ENCODE measurements around the gene TEX29.

The TEX29 gene

GRCh38 chr13:111319998-111320911, at the start of gene TEX29:
TSS of gene TEX29 (plus strand) at chr13:111320642. CDS start at chr13:111320891, 249 bp downstream.
- DNase-seq (ENCODE audit: low read depth in 3 of 3): no peak

GRCh38 chr13:111270765-111271698, 49.4 kb upstream of the TEX29 start:
- no peak for DNase-seq (ENCODE audit: low read depth in 3 of 3)

- DNase-seq (ENCODE audit: low read depth in 3 of 3): no peak
These were observed 48.3 kb upstream of the TEX29 start for GRCh38 chr13:111272117-111272516.

GRCh38 chr13:111275382-111275781, 45.1 kb upstream of the TEX29 start:
- DNase-seq (ENCODE audit: low read depth in 3 of 3): no peak

DNA sequence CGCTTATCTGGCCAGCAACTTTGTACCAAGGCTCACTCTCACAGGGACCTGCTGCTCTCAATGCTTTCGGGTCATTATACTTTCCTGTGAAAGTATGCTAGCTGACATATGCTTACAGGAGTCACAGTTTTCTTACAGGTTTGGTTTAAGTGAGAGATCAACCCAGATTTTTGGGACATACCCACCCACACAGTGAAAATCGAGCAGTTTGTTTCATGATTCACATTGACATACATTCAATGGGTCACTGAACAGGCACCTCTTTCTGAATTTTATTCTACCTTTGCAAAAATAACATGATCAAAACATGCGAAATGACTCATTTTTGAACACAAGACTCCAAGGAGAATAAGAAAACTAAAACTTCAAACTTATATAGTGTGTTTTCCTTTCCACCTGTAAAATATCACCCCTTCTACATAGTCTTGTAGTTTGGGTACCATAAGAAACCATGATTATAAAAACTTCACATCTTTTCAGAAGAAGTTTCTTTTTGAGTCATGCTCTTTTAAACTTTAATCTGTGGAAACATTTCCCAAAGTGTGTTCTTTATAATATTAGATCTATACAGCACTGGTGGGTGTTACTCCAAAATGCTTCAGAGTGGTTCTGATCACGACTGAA, 44.3 kb upstream of the TEX29 start:
- no peak for DNase-seq (ENCODE audit: low read depth in 3 of 3)

DNA sequence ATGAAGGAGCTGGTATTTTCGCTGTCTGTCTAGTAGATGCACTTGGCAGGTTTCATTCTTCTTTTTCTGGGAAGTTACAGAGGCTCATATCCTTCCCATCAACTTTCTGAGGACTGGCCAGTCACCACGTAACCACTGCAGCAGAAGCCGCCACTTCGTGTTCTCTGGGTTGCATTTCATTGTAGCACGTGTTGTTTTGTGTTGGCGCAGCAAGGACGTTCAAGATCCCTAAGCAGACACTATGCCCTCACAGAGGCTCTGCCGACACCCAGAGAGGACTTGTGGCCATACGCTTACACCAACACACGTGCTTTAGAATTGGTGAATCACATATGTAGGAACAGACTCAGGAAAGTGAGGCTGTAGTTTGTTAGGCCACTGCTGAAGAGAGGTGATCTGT, 42.2 kb upstream of the TEX29 start:
- DNase-seq (ENCODE audit: low read depth in 3 of 3): no peak

GRCh38 chr13:111278743-111279652, 41.4 kb upstream of the TEX29 start:
- no peak for DNase-seq (ENCODE audit: low read depth in 3 of 3)

DNA sequence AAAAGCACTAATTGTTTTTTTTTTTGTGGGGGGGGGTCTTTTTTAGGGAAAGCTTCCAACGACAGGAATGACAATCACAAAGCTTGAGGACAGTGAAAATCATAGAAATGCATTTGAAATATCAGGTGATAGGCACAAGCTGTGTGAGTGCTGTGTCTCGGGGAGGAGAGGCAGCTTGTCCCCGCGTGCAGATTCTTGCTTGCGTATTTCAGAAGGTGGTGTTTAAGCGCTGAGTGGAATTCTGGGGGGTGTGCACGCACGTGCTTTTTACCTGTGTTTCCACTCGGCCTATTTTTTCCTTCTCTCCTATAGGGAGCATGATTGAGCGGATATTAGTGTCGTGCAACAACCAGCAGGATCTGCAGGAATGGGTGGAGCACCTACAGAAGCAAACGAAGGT, 40.2 kb upstream of the TEX29 start:
- no peak for DNase-seq (ENCODE audit: low read depth in 3 of 3)

DNA sequence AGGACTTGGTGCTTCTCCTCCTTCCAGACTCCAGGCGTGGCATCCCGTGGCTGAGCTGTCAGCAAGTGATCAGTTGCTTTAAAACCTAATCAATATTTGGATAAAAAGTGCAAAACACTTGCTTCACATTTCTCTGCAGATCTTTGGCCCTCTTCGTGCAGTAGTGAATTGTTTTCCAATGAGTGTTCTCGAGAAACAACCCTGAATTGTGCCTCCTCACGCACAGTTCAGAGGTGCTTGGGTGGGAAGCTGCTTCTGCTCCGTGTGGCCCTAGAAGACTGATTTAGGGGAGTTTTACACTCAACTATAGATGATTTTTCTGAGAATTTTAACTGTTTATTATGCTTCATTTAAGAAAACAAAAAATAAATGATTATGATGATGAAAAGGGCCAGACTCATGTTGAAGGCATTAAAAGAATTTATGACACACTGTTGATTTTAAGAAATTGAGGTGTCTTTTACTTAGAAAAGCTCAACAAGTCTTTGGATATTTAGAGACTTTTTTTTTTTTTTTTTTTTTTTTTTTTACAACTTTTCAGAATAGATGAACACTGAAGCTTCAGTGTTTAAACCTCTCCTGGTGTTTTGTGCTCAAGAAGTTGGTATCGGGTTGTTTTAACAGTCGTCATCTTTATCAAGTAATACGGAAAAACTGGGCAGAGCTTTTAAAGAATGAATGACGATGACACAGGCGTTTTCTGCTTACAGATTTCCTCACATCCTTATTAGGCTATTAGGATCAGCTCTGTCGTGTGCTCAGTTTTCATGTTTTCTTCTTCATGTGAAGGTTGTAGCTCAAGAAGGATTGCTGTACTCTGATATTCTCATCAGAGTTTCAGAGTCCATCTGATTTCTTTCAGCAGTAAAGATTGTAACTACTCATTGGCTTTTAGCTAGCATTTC, 39.5 kb upstream of the TEX29 start:
- DNase-seq (ENCODE audit: low read depth in 3 of 3): no peak

GRCh38 chr13:111281751-111282311, 38.6 kb upstream of the TEX29 start:
- no peak for DNase-seq (ENCODE audit: low read depth in 3 of 3)

DNA sequence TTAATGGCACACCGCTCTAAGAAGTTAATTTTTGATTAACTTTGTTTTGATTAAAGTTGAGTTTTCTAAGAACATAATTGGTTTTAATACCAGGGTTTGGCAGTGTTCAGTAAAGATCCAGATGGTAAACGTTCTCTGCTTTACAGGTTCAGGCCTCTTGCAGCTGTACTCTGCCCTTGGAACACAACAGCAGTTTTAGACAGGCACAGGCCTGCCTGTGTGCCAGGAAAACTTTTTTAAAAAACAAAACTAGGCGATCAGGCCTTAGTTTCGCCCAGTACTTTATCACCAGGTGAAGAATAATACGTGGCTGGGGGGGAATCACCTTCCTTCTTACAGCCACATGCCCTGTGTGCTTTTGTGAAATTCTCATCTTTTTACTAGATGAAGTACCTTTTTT, 38.0 kb upstream of the TEX29 start:
- no peak for DNase-seq (ENCODE audit: low read depth in 3 of 3)

GRCh38 chr13:111282997-111283396, 37.4 kb upstream of the TEX29 start:
- DNase-seq (ENCODE audit: low read depth in 3 of 3): no peak

DNA sequence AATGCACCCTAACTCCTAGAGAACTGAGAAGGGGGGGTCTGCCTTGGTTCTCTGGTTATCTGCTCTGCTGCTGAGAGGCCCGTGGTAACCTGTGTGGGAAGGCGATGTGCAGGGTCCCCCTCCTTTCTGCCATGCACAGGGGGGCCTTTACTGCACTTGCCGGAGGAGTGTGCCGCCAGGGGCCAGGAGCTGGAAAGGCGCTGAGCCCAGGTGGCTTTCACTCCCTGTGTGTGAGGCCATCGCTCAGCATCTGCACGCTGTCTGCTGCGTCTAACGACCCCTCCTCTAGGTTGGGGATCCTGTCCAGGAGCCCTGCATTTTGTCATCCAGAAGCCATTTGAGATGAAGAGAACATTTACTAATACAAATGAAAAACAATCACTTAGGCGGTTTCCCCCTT, 37.0 kb upstream of the TEX29 start:
- no peak for DNase-seq (ENCODE audit: low read depth in 3 of 3)

GRCh38 chr13:111283991-111284390, 36.5 kb upstream of the TEX29 start:
- DNase-seq (ENCODE audit: low read depth in 3 of 3): no peak

DNA sequence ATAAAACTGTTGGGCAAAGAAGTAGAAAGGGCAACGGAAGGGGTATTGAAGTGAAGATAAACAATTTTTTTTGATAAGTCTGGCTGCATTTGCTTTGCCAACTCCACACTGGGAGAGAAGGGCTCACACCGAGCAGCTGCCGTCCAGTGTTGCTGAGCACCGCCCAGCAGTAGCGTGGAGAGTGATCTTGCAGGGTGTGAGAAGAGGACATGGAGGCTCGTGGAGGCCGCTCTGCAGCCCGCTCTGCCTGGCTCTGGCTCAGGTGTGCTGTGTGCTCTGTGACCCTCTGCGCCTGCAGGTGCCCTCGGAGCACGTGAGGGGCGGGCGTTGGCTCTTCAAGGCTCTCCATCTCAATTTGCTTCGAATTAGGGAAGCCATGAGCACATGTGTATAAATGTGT, 35.9 kb upstream of the TEX29 start:
- DNase-seq (ENCODE audit: low read depth in 3 of 3): no peak

DNA sequence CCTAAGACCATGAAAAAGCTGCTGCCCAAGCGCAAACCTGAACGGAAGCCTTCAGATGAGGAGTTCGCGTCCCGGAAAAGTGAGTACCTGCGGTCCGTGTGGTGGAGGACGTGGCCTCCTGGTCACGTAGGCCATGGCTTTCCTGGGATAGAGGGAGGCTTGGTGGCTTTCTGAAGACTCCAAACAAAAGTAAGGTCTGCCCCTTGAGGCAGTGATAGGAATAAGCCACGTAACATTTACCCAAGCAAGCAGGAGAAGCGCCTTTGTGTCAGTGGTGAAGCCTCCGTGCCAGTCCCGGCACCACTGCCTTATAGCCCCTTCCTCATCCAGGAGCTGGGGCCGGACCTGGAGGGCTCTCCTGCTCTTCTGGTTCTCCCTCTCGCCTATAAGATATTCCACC, 34.3 kb upstream of the TEX29 start:
- DNase-seq (ENCODE audit: low read depth in 3 of 3): no peak

- no peak for DNase-seq (ENCODE audit: low read depth in 3 of 3)
These were observed 33.7 kb upstream of the TEX29 start for GRCh38 chr13:111286749-111287148.

DNA sequence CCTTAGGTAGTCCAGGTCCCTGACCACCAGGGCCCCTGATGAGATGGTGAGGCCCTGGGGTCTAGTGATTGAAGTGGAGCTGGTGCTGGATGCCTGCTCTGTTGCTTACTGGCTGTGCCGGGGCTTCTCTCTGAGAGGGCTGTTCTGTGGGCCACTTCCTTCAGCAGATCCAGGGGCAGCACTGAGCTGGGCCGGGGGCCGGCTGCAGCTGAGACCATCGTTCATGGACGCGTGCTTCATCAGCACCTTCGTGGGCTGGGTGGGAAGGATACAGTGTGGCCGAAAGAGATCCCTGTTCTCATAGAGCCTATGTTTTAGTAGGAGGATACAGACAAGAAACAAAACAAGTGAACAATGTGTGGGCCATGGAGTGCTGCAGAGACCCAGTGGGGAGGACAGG, 33.2 kb upstream of the TEX29 start:
- DNase-seq (ENCODE audit: low read depth in 3 of 3): no peak

DNA sequence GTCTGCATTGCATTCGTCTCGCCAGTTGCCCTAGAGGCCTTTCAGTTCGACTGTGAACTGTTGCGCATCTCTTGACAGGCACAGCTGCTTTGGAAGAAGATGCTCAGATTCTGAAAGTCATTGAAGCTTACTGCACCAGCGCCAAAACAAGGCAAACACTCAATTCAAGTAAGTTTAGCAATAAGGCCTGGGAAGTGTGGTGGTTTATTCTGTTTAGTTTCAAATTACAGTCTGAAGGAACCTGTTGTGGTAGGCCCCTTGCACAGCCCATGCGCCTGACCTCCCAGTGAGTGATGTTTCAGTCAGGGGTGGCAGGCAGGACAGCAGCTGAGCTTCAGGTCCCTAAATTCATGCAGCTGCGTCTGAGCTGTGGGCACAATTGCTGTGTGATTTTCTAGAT, 32.2 kb upstream of the TEX29 start:
- no peak for DNase-seq (ENCODE audit: low read depth in 3 of 3)

- DNase-seq (ENCODE audit: low read depth in 3 of 3): no peak
These were observed 31.2 kb upstream of the TEX29 start for GRCh38 chr13:111289251-111289650.

Data from stimulated activated CD4-positive, alpha-beta T cell treated with anti-CD3 and anti-CD28 coated beads, TNF-alpha, amount 100 ng/mL, for 24 hours (primary cell).